ENCODE measurements around the gene CNR2. TPM values are rescaled to one million over a fixed set of nuclear protein-coding genes. Genes with fewer than 3 reads are reported as not detected.
A peak's percentile ranks its signal among the peaks of the same experiment; 100 is the strongest.
"Not testable (repeated sequence)": the region's sequence is repeated elsewhere in the genome, so short reads cannot be mapped to it uniquely, and the experiment has no call there.

The CNR2 gene
- total and polyA plus RNA-seq, 8 donors = 0.05 to 0.27 (median 0.13) TPM

DNA sequence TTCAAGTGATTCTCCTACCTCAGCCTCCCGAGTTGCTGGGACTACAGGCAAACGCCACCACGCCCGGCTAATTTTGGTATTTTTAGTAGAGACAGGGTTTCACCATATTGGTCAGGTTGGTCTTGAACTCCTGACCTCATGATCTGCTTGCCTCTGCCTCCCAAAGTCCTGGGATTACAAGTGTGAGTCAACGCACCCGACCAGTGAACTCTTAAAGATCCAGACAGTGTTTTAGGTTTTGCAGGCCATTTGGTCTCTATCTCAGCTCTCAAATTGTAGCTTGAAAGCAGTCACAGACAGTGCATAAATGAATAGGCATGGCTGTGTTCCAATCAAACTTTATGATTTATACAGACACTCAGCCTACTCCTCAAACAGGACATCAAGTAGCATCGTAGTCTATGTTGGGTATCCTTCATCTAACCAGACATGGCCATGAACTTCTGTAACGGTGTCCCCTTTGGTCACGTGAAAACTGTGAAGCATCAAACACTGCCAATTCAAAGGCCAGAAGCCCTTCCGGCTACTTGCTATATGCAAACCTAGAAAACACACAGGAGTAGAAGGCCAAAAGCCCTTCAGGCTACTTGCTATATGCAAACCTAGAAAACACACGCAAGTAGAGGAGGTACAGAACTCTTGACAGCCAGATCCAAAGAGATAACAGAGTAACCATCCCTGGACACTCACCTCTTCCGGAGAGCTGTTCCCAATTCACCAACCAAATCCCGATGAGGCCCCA lies 48.2 kb downstream of the CNR2 start:
- ATAC-seq (no peak), DNase-seq (no peak)
- Histone ChIP-seq H3K27me3 (no peaks in the 10 kb centered on the region), H3K36me3 (peaks cover 0 to 40% of the 10 kb centered on the region in 2 donors), H3K4me3 (no peak overlapping the region), H3K27ac (peak overlapping the region in 1 of 2 donors; percentile 11), H3K4me1 (peaks cover 0 to 42% of the 10 kb centered on the region in 2 donors), H3K9me3 (no peaks in the 10 kb centered on the region)
- TF ChIP-seq, protein P1, sequence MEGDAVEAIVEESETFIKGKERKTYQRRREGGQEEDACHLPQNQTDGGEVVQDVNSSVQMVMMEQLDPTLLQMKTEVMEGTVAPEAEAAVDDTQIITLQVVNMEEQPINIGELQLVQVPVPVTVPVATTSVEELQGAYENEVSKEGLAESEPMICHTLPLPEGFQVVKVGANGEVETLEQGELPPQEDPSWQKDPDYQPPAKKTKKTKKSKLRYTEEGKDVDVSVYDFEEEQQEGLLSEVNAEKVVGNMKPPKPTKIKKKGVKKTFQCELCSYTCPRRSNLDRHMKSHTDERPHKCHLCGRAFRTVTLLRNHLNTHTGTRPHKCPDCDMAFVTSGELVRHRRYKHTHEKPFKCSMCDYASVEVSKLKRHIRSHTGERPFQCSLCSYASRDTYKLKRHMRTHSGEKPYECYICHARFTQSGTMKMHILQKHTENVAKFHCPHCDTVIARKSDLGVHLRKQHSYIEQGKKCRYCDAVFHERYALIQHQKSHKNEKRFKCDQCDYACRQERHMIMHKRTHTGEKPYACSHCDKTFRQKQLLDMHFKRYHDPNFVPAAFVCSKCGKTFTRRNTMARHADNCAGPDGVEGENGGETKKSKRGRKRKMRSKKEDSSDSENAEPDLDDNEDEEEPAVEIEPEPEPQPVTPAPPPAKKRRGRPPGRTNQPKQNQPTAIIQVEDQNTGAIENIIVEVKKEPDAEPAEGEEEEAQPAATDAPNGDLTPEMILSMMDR (IDR thresholded peaks at IDR 0.05) = no peak
- intact Hi-C loops (cut with DNase I) = no loop called here

DNA sequence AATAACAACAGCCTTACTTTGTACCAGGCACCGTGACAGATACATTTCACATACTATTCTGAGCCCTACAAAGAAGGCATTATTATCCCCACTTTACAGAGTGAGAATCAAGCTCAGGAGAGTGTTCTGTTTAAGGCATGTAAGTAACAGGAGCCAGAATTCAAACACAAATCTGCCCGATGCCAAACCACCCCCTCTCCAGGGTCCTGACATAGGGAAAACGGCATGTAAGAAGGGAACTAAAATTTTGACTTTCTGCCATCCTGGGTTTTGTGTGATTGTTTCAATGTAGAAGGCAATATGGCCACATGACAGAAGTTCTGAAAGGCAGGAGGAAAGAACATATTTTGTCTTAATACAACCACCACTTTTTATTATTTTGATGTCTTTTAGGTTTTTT lies 50.5 kb downstream of the CNR2 start:
- H3K4me3 ChIP-seq = no peak overlapping the region
- peaks cover 0 to 25% of the 10 kb centered on the region in 2 donors for H3K4me1 ChIP-seq
- intact Hi-C loops (cut with DNase I) = no loop called here
- H3K27me3 ChIP-seq = no peaks in the 10 kb centered on the region
- no peak overlapping the region for H3K27ac ChIP-seq
- no peaks in the 10 kb centered on the region for H3K9me3 ChIP-seq
- peaks cover 0 to 63% of the 10 kb centered on the region in 2 donors for H3K36me3 ChIP-seq
- ATAC-seq (no peak), DNase-seq (no peak)
- TF ChIP-seq, protein P1 (IDR thresholded peaks at IDR 0.05) = no peak

DNA sequence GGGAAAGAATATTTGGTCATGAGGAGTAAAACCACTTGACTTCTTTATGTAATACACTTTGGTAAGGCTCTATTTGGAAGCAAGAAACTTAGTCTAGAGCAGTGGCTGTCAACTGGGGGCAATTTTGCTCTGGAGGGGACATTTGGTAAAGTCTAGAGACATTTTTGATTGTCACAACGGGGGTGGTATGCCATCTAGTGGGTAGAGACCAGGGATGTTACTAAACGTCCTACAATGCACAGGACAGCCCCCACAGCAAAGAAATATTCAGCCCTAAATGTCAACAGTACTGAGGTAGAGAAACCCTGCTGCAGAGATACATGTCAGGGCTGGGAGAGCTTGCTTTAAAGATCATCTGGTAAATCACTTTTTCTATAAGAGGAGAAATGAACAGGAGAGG lies 58.6 kb downstream of the CNR2 start:
- Histone ChIP-seq H3K4me1 (no peaks in the 10 kb centered on the region), H3K4me3 (no peak overlapping the region), H3K27me3 (no peaks in the 10 kb centered on the region), H3K9me3 (no peaks in the 10 kb centered on the region), H3K27ac (no peak overlapping the region), H3K36me3 (peaks cover 0 to 46% of the 10 kb centered on the region in 2 donors)
- intact Hi-C loops (cut with DNase I) = no loop called here
- TF ChIP-seq, protein P1 (IDR thresholded peaks at IDR 0.05) = no peak
- ATAC-seq (peak; percentile 18), DNase-seq (no peak)

DNA sequence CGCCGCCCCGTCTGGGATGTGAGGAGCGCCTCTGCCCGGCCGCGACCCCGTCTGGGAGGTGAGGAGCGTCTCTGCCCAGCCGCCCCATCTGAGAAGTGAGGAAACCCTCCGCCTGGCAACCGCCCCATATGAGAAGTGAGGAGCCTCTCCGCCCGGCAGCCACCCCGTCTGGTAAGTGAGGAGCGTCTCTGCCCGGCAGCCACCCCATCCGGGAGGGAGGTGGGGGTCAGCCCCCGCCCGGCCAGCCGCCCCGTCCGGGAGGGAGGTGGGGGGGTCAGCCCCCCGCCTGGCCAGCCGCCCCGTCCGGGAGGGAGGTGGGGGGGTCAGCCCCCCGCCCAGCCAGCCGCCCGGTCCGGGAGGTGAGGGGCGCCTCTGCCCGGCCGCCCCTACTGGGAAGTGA lies 60.0 kb downstream of the CNR2 start:
- H3K4me1 ChIP-seq; H3K9me3 ChIP-seq; H3K27me3 ChIP-seq; ATAC-seq; H3K4me3 ChIP-seq; intact Hi-C loops (cut with DNase I); DNase-seq; H3K27ac ChIP-seq: not testable (repeated sequence)
- H3K36me3 ChIP-seq = peaks cover 0 to 41% of the 10 kb centered on the region in 2 donors

DNA sequence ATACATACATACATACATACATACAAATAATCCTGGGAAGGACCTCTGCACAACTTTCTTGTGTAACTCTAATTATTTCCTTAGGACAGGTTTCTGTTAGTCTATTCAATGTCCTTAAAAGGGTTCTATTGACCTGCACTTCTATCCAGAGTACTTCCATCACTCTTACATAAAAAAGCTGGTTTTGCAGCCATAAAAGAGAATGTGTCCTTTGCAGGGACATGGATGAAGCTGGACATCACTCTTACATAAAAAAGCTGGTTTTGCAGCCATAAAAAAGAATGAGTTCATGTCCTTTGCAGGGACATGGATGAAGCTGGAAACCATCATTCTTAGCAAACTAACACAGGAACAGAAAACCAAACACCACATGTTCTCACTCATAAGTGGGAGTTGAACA lies 61.8 kb downstream of the CNR2 start:
- intact Hi-C loops (cut with DNase I); H3K4me3 ChIP-seq; H3K9me3 ChIP-seq; DNase-seq; H3K4me1 ChIP-seq; H3K27me3 ChIP-seq; ATAC-seq; H3K27ac ChIP-seq: not testable (repeated sequence)
- H3K36me3 ChIP-seq = peaks cover 0 to 42% of the 10 kb centered on the region in 2 donors

DNA sequence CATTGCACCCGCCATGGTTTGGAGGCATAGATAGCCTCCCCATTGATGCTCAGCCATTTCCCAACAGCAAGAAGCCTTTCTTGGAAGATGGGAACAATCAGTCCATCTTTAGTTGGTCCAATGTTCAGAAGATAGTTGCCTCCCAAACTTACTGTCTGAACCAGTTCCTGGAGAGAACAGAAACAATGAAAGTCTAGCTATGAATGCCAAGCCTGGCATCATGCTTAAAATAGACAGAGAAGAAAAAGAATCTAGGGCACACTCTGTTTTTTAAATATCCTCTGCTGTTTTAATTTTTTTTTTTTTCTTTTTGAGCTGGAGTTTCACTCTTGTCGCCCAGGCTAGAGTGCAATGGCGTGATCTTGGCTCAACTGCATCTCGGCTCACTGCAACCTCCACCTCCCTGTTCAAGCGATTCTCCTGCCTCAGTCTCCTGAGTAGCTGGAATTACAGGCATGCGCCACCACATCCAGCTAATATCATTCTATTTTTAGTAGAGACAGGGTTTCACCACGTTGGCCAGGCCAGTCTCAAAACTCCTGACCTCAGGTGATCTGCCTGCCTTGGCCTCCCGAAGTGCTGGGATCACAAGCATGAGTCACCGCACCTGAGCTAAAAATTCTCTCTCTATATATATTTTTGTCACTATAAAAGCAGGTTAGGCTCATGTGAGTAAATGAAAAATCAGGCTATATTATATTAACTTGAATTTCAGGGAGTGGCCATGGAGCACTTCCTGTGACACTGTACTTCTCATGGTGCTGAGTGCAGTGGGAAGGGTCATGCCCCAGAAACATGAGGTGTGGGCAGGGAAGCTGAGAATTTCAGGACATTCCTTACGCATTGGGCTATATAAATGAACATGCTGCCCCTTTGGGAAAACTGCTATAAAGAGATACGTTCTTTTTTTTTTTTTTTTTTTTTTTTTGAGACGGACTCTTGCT lies 64.2 kb downstream of the CNR2 start:
- TF ChIP-seq, protein P1 (IDR thresholded peaks at IDR 0.05) = no peak
- H3K27ac ChIP-seq = no peak overlapping the region
- intact Hi-C loops (cut with DNase I) = no loop called here

DNA sequence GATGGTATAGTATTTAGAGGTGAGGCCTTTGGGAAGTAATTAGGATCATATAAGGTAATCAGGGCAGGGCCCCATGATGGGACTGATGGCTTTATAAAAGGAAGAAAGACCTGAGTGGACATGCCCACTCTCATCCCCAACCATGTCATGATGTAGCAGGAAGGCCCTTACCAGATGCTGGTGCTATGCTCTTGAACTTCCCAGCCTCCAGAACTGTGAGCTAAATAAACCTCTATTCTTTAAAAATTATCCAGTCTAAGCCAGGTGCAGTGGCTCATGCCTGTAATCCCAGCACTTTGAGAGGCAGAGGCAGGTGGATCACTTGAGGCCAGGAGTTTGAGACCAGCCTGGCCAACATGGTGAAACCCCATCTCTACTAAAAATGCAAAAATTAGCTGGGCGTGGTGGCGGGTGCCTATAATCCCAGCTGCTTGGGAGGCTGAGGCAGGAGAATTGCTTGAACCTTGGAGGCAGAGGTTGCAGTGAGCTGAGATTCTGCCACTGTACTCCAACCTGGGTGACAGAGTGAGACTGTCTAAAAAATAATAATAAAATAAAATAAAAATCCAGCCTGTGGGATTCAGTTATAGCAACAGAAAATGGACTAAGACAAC lies 65.6 kb downstream of the CNR2 start:
- H3K27ac ChIP-seq; intact Hi-C loops (cut with DNase I); H3K27me3 ChIP-seq; H3K9me3 ChIP-seq; H3K4me1 ChIP-seq; DNase-seq; ATAC-seq; H3K4me3 ChIP-seq: not testable (repeated sequence)
- H3K36me3 ChIP-seq = peaks cover 0 to 60% of the 10 kb centered on the region in 2 donors

More for the DNA sequence above, 64.2 kb downstream of the CNR2 start:
- H3K4me1 ChIP-seq = no peaks in the 10 kb centered on the region
- peak; percentile 41 for ATAC-seq
- no peak for DNase-seq
- H3K4me3 ChIP-seq = no peak overlapping the region
- no peaks in the 10 kb centered on the region for H3K27me3 ChIP-seq
- peaks cover 0 to 4% of the 10 kb centered on the region in 2 donors for H3K9me3 ChIP-seq
- H3K36me3 ChIP-seq = peaks cover 0 to 60% of the 10 kb centered on the region in 2 donors
